GM21529 (cell line): ENCODE data around the gene FHAD1.
"Not testable (repeated sequence)": the region's sequence is repeated elsewhere in the genome, so short reads cannot be mapped to it uniquely, and the experiment has no call there.

Experiments used
- ATAC-seq: cut with Tn5 transposase; IDR thresholded peaks from one replicate; pipeline ENCODE4 v1.9.1; 2021; ENCODE audit not compliant: unreplicated experiment

The FHAD1 gene

GRCh38 chr1:15412175-15412800 is 165.3 kb downstream of the FHAD1 start:
- no peak for ATAC-seq

DNA sequence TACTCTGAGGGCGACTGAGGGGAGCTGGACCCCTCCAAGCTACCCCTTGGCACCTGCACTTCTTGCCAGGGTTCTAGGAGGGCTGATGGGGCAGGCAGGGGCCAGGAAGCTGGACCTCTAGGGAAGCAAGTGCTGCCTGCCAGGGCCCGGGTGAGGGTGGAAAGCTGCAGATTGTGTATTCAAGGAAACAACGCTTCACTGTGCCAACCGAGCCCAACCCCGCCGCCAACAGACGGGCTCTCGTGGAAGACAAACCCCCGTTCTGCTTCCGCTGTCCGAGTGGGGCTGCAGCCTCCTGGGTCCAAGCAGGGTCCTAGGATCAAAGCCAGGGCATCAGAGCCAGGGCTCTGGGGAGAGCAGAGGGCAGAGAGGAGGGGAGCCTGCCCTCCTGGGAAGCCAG is 165.8 kb downstream of the FHAD1 start:
- no peak for ATAC-seq

DNA sequence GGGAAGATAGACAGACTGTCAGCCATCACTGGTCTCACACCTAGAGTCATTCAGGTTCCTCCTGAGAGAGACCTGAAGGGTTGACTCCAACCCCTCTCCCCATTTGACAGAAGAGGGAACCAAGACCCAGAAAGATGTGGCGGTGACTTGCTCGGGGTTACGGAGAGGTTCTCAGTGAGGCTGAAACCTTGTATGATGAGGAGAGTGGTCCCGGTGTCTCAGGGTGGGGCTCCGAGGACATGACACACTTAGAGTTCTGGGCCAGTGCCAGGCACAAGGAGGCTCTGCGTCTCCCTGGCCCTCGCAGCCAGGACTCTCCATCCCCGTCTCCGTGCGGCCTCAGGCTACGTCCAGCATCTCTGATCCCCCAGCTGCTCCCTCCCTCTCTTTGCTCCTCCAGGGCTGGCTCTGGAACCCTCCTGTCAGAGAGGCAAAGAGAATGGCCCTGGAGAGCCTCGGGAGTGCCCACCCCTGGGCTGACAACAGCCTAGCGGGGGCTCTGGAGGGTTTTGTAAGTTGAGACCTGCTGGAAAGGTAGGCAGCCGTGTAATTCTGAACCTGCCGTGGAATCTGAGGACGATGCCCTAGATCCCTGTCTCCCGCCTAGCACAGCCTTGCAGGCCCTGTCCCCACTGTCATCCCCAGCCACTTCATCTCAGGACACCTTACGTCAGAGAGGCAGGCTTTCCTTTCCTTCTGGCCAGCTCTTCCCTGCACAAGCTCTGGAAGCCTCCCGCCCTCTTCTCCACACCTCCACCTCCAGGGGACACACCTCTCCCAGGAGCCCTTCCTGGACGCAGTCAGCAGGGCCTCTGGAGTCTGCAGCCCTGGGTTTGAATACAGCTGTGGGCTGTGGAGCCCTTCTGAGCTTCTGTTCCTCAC is 166.8 kb downstream of the FHAD1 start:
- ATAC-seq = no peak

- ATAC-seq = no peak
Observed at GRCh38 chr1:15414445-15414983, 167.5 kb downstream of the FHAD1 start.

DNA sequence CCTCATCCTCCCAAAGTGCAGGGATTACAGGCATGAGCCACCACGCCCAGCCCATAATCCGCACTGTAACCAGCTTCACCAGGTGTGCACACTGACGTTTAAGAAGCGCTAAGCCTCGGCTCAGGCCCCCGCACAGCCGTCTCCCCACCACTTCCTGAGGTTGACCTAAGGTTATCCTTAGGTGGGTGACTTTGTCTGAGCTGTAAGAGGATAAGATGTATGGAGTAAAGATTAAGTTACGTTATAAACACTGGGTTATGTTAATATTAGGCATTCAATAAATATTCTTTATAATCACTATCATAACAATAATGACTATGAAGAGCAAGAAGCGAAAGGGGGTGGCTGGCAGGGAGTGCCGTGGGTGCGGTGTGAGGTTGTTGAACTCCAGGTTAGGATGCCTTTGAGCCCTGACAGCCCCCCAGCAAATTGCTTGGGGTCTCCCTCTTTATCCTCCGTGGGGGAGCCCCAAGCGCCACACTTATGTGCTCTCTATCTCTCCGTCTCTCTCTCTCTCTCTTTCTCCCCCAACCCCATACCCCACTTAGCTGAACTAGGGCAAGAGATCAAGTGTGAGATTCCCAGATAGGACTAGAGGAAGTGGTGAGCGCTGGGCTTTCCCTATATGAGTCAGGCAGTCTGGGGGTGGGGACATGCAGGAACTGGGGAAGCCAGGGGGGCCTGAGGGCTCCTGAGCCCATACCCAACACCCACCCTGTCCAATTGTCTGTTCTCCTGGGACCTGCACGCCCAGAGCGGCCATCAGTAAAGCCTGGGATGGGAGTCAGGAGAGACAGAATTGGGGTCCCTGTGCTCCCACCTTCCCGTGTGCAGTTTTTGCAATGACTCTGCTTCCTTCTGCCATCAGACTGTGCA is 170.3 kb downstream of the FHAD1 start:
- ATAC-seq = peak; percentile 52

DNA sequence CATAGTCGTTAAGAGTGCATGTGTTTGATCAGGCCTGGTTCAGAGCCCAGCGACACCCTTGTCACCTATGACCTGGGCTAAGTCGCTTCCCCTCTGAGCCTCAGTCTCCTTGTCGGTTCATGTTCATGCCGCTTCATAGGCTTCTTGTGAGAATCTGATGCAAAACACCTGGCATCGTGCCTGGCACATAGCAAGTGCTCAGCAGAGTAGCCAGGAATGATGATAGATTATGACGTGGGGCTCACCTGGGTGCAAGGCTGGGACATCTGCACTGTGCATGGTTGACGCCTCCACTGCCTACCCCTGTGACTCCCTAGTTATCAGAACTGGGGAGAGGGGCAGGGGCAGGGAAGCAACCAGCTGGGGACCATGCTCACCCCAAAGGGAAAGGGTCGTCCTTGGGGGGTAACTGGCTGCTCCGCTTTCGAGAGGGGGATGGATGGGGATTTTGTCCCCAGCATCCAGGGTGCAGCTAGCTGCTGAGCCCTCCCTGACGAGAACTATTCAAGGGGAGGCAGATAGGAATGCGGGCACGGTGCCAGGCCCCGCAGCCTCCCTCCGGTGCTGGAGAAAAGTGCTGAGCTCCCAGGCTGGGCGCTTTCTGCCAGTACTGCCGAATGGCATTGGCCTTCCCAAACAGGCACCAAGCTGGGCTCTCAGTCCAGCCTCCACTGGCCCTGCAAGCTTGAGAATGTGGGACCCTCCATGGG is 171.9 kb downstream of the FHAD1 start:
- no peak for ATAC-seq

DNA sequence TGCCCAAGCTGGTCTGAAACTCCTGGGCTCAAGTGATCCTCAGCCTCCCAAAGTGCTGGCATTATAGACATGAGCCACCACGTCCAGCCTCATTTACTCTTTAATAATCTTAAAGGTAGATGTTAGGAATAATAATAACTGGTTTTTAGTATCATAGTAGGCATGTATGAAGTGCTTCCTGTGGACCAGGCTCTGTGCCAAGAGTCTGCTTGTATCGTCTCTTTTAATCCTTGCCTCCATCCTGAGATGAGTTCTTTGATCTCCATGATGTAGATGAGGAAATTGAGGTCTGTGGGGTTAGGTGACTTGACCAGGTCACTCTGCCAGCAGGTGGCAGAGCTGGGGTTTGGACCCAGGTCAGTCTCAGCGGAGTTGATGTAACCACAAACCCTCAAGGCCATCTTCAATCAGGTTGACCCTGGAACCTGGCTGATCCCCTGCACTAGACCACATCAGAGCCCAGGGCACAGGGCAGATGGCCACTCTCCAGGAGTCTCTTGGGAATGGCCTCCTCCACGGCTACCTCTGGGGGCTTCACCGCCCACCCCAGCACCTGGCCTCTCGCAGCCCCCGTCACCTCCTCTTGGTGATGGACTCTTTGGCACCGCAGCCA is 173.9 kb downstream of the FHAD1 start:
- no peak for ATAC-seq

DNA sequence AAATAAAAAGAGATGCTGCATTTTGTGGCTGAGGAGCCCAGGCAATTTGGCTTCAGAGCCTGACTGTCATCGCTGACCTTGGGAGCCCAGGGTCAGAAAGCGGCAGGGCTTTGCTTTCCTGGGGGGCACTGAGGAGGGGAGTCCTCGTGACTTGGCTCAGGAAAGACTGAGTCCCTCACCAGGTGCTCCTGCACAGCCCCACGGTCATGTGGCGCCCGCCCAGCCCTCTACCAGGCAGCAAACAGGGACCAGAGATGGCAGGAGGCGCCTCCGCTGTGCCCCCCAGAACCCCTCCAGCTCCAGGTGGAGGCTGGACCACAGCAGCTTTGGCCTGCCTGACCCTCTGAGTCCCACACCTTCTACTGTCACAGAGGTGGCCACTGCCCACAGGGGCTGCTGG is 175.8 kb downstream of the FHAD1 start:
- no peak for ATAC-seq

- no peak for ATAC-seq
Observed at GRCh38 chr1:15423355-15424077, 176.5 kb downstream of the FHAD1 start.

GRCh38 chr1:15424146-15424667 is 177.2 kb downstream of the FHAD1 start:
- no peak for ATAC-seq

GRCh38 chr1:15424981-15425380 is 178.0 kb downstream of the FHAD1 start:
- no peak for ATAC-seq

- ATAC-seq = no peak
Observed at GRCh38 chr1:15425521-15425920, 178.5 kb downstream of the FHAD1 start.

DNA sequence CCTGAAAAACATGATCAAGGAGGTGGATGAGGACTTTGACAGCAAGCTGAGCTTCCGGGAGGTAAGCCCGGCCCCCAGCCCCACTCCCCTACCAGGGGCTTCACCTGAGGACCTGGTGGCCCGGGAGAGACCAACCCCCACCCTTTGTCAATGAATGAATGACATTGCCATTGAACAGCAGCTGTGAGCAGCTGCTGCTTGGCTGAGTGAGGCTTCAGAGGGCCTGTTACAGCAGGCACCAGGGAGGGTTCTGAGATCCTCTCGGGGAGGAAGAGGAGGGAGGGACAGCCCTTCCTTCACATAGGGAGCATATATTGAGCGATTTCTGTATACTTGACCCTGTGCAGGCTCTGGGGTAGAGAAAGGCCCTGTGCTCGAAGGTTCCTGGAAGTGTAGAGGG is 178.9 kb downstream of the FHAD1 start:
- no peak for ATAC-seq

- no peak for ATAC-seq
Observed at GRCh38 chr1:15426492-15427279, 179.7 kb downstream of the FHAD1 start.

DNA sequence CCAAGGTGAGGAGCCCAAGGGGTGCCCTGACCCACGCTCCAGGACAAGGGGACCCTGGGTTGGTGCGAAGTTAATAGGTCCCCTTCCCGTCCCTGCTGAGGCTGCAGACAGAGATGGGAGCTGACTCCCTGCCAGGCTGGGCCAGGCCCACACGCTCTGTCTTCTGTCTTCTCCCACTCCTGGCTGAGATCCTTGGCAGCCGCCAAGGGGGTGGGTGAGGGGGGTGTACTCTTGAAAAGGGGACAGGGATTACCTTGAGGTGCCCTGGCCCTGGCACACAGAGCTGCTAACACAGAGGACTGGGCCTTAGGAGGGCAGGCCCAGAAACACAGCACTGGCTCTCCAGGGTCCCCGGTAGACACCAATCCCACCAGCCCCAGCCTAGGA is 180.2 kb downstream of the FHAD1 start:
- no peak for ATAC-seq

- ATAC-seq = not testable (repeated sequence)
Observed at GRCh38 chr1:15428252-15428651, 181.2 kb downstream of the FHAD1 start.

- no peak for ATAC-seq
Observed at GRCh38 chr1:15428815-15429435, 181.9 kb downstream of the FHAD1 start.

GRCh38 chr1:15429701-15430149 is 182.7 kb downstream of the FHAD1 start:
- ATAC-seq = no peak
